Measurements from ENCODE around the gene TPCN1.

Gene TPCN1

DNA sequence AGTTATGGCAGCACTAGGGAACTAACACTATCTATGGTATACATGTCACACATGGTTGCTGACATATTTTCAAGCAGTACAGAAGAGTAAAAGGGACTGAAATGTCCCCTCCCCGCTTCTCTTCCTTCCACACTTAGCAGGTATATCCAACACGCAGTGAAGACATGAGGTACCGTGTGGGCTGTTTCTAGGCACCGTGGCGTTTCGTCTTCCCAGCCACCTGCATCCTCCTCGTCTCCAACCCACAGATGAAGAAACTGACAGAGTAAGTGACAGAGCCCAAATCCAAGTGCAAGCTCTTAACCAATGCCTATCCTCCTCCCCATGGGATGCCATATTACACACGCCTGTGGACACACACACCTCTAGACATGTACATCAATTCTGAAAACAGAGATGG, 81.2 kb downstream of the TPCN1 start:
- DNase-seq (ENCODE audit: low read depth in 2 of 3, low spot score in 2 of 3): no peak

DNA sequence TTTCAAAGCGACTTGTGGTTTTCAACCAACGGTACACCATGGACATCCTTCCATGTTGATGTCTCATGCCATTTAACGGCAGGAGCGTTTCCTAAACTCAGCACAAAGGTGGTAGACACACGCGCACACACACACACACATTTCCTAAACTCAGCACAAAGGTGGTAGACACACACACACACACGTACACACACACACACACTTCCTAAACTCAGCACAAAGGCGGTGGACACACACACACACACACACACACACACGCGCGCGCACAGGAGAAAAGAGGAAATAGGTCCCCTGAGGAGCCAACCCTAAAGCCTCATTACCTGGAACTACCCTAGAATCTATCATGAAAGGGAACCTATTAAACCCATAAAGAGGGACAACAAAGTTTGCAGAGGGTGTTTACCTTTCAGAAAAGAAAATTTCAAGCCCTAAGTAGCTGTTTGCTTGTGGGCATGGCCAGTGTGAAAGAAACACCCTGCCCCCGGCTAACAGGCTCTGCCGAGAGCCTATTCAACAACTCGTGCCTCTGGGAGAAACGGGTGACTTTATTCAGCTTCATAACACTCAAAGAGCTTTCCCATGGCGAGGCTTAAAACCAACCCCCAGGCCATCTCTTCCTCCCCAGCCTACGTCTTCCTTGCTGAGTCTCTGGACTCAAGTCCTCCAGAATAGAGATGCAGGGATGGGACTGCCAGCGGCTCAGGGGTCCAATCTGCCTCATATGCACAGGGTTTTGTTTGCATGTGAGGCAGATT, 81.8 kb downstream of the TPCN1 start:
- no peak for DNase-seq (ENCODE audit: low read depth in 2 of 3, low spot score in 2 of 3)

DNA sequence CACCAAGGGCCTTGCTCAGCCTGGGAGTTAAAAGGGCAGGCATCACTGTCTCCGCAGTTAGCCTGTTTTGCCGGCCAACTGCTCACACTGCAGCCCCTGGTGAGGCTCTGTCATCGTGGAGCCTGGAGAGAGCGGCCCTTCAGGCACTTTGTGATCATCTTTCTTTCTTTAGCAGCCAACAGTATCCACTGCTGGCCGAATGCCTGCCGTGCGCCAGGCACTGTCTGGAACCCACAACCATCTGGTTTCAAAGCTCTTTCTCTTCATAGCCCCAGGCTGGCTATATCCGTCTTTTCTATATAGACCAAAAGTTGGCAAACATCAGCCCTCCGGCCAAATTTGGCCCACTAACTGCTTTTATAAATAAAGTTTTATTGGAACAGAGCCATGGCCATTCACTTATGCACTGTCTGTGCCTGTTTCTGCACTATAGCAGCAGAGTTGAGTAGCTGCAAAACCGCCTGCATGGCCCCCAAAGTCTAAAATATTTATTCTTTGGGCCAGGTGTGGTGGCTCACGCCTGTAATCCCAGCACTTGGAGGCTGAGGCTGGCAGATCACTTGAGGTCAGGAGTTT, 84.1 kb downstream of the TPCN1 start:
- DNase-seq (ENCODE audit: low read depth in 2 of 3, low spot score in 2 of 3): no peak

DNA sequence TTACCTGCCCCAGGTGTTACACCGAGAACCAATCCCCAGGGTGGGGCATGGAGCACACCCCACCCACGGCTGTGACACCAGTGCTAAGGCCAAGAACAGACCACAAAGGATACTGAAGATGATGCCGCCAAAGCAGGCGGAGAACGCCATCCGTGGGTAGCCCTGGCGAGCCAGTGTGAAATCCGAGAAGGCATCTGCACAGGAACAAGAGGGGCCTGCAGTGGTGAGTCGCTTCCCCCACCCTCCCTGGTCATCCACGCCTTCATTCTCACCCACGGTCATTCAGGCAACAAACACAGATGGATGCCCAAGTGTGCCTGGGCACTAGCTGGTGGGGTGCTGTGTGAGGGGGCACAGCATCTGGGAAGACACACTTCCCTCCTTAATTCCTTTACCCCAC, 85.1 kb downstream of the TPCN1 start:
- DNase-seq (ENCODE audit: low read depth in 2 of 3, low spot score in 2 of 3): no peak

DNA sequence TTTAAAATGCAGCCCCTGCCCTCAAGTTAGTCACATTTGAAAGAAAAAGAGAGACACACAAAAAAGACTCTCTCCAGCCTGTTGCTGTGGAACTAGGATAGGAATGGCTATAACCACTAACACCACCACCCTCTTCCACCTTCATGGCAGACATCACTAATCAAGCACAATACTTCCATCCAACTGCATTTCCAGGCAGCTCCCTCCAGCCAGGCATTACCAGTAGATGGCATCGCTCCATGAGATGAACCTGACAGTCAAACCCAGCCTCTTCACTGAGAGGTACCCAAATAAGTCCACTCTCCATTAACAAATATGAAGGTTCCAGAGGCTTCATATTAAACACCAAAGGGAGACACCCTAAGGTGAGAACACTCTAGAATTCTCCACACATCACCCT, 89.2 kb downstream of the TPCN1 start:
- no peak for DNase-seq (ENCODE audit: low read depth in 2 of 3, low spot score in 2 of 3)

DNA sequence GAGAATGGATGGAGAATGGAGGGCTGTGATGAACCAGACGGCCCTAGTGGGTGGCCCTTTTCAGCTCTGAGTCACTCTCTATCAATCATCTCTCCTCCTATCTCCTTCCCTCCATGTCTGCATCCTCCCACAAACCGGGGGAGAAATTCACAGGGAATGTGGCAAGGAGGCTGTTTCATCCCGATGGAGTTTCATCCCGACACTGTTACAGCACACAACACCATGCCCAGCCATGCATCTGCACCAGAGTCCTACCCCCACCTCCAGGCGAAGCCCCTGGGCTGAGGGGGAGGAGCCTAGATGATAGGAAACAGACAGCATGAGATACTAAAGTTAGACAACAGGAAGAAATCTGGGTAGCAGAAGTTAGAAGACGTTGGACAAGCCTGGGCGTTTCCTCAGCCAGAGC, 92.9 kb downstream of the TPCN1 start:
- DNase-seq (ENCODE audit: low read depth in 2 of 3, low spot score in 2 of 3): no peak

DNA sequence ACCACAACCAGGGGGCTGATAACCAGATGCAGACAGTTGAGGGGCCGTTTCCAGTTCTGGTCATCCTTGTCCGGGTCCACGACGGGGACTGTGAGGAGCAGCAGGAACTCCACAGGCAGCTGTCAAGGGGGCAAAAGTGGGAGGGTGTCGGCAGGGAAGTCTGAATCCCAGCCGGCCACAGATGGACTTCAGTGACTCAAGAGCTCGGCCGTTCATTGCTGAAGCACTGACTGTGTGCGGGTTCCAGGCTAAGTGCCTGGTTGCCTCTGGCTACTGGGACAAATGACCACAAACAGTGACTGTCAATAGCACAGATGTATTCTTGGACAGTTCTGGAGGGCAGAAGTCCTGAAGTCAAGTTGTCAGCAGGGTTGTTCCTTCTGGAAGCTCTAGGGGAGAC, 94.1 kb downstream of the TPCN1 start:
- DNase-seq (ENCODE audit: low read depth in 2 of 3, low spot score in 2 of 3): no peak

DNA sequence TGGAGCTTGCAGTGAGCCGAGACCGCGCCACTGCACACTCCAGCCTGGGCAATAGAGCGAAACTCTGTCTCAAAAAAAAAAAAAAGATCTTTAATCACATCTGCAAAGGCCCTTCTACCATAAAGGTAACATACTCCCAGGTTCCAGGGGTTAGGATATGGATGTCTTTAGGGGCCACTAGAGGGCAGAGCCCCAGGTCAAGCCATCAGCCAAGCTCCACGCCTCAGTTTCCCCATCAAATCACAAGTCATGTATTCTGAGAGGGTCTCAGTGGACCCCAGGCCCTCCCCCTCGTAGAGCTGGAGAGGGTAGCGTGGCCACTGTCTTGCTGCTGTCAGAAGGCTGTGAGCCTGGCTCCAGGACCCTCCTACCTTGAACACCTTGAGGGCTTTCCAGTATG, 94.9 kb downstream of the TPCN1 start:
- no peak for DNase-seq (ENCODE audit: low read depth in 2 of 3, low spot score in 2 of 3)

DNA sequence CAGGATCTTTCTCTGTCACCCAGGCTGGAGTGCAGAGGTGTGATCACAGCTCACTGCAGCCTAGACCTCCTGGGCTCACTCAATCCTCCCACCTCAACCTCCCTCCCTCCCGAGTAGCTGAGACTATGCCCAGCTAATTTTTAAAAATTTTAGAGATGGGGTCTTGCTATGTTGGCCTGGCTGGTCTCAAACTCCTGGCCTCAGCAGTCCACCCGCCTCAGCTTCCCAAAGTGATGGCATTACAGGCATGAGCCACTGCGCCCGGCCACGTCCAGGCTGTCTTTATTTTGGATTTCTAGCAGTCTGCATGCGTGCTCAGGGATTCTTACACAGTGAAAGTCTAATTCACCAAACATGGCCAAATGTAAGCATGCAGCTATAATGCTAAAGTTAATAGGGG, 95.9 kb downstream of the TPCN1 start:
- DNase-seq (ENCODE audit: low read depth in 2 of 3, low spot score in 2 of 3): no peak

DNA sequence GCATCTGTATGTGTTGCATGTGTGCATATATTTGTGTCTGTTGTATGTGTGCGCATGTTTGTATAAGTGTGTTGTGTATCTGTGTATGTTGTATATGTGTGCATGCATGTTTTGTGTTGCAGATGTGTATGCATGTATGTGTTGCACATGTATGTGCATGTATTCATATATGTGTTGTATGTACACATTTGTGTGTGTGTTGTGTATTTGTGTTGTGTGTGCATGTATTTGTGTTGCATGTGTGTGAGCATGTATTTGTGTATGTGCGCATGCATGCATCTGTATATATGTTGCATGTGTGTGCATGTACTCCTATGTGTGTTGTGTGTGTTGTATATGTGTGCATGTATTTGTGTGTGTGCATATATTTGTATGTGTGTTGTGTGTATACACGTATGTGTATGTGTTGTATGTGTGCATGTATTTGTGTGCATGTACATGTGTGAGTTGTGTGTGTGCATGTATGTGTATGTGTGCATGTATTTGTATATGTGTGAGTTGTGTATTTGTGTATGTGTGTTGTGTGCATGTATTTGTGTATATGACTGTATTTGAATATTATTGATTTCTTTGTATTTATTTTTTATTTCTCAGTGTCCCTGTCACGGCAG, 96.9 kb downstream of the TPCN1 start:
- no peak for DNase-seq (ENCODE audit: low read depth in 2 of 3, low spot score in 2 of 3)

DNA sequence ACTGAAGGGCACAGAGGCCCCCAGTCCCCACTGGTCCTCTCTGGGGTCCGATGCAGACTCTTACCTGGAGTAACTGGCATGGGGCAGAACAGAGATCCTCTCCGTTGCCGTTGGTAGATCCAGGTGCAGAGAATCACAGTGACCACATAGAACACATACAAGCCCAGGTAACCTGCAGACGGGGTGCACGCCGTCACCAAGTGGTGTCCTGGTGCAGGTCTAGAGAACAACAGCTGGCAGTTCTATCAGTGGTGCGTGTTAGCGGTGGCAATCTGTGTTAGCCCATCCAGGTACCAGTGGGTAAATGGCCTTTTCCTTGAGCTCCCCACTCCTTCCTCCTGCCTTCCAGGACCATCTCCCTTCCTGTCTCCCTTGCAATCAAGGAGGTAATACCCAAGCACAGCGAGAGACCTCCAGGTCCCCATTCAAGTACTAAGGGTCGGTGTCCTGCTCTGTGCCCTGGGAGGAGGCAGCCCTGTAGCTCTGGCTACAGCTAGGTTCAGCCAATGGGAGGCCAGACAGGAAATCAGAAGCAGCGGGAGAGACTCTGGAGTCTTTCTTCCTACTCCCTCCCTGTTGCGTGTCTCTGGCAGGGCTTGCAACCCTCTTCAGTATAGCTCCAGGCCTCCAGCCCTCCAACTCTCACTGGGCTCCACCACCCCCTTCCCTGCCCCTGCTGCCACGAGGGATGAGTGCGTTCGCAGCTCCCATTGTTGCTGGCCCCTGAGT, 97.8 kb downstream of the TPCN1 start:
- DNase-seq (ENCODE audit: low read depth in 2 of 3, low spot score in 2 of 3): no peak

DNA sequence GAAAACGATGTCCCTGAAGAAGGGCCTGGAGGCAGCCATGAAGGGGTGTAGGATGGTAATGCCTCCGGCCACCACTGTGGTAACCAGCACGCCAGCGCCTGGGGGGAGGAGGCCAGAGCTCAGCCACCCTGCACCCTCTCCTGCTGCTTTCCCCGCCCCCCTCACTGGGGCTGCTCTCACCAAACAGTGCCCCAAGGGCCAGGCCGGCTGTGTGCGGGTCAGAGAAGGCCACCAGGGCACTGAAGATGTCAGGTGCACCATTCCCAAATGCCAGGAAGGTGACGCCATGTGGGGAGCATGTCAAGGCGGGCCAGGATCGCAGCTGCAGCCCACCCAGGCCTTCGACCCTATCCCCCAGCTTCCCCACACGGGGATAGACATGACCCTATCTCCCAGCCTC, 99.1 kb downstream of the TPCN1 start:
- no peak for DNase-seq (ENCODE audit: low read depth in 2 of 3, low spot score in 2 of 3)

DNA sequence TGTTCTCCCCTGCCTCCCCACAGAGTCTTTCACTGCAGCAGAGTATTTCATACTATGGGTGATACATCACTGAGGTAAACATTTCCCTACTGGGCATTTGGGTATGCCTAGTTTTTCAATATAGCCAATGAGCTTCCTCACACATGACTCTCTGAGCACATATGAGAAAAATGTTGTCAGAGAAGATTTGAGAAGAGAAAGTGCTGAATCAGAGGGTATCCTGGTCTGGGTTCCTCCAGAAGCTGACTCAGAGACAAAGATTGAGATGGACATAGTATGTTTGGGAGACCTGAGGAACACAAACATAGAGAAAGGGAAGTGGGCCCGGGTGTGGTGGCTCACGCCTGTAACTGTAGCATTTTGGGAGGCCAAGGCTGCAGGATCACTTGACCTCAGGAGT, 101.1 kb downstream of the TPCN1 start:
- no peak for DNase-seq (ENCODE audit: low read depth in 2 of 3, low spot score in 2 of 3)

DNA sequence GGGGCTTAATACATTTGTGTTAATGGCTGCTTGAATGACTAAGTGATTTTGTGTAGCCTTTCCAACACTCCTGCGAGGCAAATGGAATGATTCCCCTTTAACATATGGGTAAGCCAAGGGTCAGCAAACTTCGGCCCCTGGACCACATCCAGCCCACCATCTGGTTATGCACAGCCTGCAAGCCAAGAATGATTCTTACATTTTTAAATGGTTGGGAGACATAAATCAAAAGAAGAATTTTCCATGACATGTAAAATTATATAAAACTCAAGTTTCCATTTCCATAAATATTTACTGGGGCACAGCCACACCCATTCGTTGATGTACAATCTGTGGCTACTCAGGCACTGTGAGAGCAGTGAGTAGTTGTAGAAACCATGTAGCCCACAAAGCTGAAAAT, 104.7 kb downstream of the TPCN1 start:
- no peak for DNase-seq (ENCODE audit: low read depth in 2 of 3, low spot score in 2 of 3)

DNA sequence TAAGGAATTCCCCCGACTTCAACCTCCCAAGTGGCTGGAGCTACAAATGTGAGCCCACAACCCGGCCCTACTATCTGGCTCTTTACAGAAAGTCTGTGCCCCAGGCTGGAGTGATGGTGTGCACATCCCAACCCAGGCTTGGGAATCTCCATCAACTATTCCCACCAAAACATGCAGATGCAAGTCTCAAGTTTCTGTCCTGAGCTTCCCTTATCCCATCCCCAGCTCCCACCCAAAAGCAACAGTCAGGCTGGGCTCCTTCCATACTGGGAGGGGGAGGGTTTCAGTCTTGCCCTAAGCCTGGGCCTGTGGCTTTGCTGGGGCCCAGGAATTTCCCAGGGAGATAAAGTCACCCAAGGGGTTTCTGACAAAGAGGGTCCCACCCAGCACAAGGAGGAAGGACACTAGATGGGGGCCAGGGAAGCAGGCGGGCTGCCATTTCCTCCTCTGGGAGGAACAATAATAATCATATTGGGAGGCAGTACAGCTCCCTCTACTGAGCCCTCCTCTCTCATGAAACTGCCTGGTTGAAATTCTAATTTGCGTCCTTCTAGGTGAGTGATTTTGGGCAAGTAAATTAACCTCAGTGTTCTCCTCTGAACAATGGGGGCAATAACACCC, 105.6 kb downstream of the TPCN1 start:
- DNase-seq (ENCODE audit: low read depth in 2 of 3, low spot score in 2 of 3): no peak

DNA sequence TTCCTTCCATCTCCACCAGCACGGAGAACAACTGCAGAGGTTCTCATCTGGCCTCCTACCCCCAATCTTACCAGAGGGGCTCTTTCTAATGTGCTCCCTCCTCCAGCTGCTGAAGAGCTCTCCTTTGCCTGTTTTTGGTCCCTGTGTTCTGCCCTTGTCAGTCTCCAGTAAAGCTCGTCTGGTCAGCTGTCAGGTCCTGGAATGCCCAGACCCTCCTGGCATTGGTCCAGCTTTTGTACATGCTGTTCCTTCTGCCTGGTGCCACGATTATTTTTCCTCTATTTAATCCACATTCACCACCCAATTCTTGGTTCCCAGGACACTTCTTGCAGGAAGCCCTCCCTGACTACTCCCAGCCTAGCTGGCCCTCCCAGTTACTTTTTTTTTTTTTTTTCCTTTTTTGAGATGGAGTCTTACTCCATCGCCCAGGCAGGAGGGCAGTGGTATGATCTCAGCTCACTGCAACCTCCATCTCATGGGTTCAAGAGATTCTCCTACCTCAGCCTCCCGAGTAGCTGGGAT, 107.2 kb downstream of the TPCN1 start:
- no peak for DNase-seq (ENCODE audit: low read depth in 2 of 3, low spot score in 2 of 3)

DNA sequence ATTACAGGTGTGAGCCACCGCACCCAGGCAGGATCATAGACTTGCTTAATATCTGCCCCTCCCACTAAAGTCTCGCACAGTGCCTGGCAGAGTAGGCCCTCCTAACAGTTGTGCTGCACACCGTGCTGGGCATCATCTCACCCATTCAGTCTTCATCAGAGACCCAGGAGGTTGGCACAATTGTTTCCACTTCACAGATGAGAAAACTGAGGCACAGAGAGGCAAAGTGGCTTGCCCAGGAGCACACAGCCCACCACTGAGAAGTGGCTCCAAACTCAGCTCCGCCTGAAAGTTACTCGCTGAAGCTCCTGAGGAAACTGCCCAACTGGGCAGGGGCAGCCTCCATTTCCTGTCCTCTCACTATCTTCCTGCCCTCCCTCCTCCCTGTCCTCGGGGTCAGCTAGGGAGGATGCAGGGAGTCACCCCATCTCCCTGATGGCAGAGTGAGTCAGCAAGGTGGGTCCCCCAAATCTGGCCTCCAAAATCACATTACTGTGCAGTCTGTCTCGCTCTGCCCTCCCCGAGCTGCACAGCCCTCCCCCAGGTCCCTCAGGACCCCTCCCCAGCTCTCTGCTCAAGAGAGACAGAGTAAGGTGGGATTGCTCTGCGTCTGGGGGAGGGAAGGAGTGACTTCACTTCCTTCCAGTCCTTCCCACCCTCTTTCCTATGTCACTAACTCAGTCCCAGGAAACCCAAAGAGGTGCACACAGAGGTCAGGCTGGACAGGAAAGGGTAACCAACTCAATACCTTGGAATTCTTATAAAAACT, 107.9 kb downstream of the TPCN1 start:
- DNase-seq (ENCODE audit: low read depth in 2 of 3, low spot score in 2 of 3): no peak

DNA sequence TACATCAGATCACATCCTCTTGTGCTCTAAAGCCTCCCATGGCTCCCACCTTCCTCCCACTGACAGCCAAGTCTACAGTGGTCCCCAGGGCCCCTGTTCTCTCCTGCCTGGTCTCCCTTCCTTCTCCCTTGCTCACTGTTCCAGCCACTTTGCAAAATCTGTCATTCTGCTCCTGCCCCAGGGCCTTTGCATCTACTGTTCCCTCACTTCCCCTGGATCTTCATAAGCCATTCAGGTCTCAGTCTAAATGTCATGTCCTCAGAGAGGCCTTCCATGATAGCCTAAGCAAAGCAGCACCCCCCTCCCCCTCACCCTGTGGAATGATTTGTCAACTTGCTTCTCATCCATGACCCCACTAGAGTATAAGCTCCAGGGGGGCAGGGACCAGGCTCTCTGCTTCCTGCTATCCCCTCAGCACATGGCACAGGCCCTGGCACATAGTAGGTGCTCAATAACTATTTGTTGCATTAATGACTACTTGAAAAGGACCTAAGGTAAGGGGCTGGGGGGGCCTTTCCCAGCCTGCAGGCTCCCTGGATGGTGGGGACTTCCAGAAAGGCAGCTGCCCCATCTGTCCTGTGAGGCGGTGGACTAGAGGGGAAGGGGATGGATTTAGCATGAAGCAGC, 108.6 kb downstream of the TPCN1 start:
- no peak for DNase-seq (ENCODE audit: low read depth in 2 of 3, low spot score in 2 of 3)

DNA sequence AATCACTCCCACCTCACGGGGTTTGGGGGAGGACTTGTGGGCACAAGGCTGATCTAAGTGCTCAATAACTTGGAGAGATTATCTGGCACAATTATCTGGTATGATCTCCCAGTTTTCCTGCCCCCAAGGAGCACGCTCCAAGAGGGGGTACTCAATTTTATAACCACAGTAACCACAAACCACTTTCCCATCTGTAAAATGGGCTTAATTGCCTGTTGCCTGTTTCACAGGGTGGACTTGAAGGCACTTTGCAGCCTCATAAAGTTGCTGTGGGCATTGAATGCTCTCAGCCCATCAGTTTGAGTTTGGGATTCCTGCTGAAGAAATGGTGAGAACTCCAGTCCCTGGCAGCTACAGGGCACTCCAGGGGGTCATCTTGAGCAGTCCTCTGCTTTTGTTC, 109.2 kb downstream of the TPCN1 start:
- DNase-seq (ENCODE audit: low read depth in 2 of 3, low spot score in 2 of 3): no peak

DNA sequence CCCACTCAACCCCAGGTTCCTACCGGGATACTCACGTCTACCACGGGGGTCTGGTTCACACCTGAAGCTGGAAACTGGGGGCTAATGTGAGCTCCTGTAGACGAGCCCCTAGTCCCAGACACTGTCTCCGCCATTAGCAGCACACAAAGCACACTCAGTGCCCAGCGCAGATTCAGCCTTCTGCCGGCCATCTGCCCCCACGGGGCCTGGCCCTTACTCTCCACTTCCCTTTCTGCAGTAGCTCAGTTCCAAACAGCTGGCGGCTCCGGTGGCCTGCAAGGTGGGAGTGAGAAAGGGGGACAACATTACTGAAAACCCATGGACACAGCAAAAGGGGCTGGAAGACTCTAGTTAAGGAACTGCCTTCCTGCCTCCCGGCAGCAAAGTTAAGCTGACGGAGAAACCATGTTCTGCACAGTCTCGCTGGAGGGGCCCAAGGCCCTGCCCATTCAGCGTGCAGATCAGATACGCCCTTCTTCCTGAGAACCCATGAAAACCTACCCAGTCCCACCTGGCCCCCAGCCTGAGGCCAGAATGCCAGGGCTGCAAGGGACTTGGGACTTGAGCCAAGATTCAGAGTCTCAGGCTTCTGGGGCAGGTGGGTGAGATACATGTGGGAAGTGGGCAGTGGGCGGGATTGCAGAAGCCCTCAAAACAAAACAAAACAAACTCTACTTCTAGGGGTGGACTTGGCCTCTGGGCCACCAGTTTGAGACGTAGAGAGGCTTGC, 111.6 kb downstream of the TPCN1 start:
- no peak for DNase-seq (ENCODE audit: low read depth in 2 of 3, low spot score in 2 of 3)

Measured in activated CD8-positive, alpha-beta memory T cell treated with anti-CD3 and anti-CD28 coated beads for 48 hours (primary cell).